ENCODE measurements around the gene MYO16.

The MYO16 gene

GRCh38 chr13:108983273-108983672, 353.9 kb downstream of the MYO16 start:
- no peaks in the 10 kb centered on the region for H3K79me2 ChIP-seq (ENCODE audit: insufficient read depth, low read length)
- no peaks in the 10 kb centered on the region for H3K36me3 ChIP-seq (ENCODE audit: insufficient read depth, low read length)
- no peaks in the 10 kb centered on the region for H3K9me3 ChIP-seq (ENCODE audit: insufficient read depth, low read depth, low read length)
- no peak for TF ChIP-seq CTCF (conservative IDR thresholded peaks at IDR 0.05; ENCODE audit: low read length)
- no peaks in the 10 kb centered on the region for H3K4me1 ChIP-seq (ENCODE audit: insufficient read depth, low read length, poor library complexity, severe bottlenecking)
- H2AFZ ChIP-seq (ENCODE audit: low read length) = no peak overlapping the region
- H3F3A ChIP-seq (ENCODE audit: low read depth) = no peaks in the 10 kb centered on the region
- H3K27me3 ChIP-seq (ENCODE audit: insufficient read depth, low read length, poor library complexity, severe bottlenecking) = no peaks in the 10 kb centered on the region
- H4K20me1 ChIP-seq (ENCODE audit: insufficient read depth, low read length, poor library complexity, severe bottlenecking) = no peaks in the 10 kb centered on the region
- H3K4me3 ChIP-seq (ENCODE audit: low read length, poor library complexity, severe bottlenecking) = no peak overlapping the region
- no peak overlapping the region for H3K4me2 ChIP-seq (ENCODE audit: low read depth, low read length, poor library complexity, severe bottlenecking)
- H3K9me2 ChIP-seq (replicated peaks; ENCODE audit: low read depth, low read length) = no peaks in the 10 kb centered on the region
- H3K9ac ChIP-seq (ENCODE audit: low read depth, low read length, poor library complexity, severe bottlenecking) = no peak overlapping the region

GRCh38 chr13:108984251-108984920, 355.0 kb downstream of the MYO16 start:
- Histone ChIP-seq H3K9me3 (ENCODE audit: insufficient read depth, low read depth, low read length) (no peaks in the 10 kb centered on the region), H3K4me1 (ENCODE audit: insufficient read depth, low read length, poor library complexity, severe bottlenecking) (no peaks in the 10 kb centered on the region), H3K79me2 (ENCODE audit: insufficient read depth, low read length) (no peaks in the 10 kb centered on the region), H2AFZ (ENCODE audit: low read length) (no peak overlapping the region), H3K27me3 (ENCODE audit: insufficient read depth, low read length, poor library complexity, severe bottlenecking) (no peaks in the 10 kb centered on the region), H3K36me3 (ENCODE audit: insufficient read depth, low read length) (no peaks in the 10 kb centered on the region), H3K4me3 (ENCODE audit: low read length, poor library complexity, severe bottlenecking) (no peak overlapping the region), H3F3A (ENCODE audit: low read depth) (no peaks in the 10 kb centered on the region), H3K4me2 (ENCODE audit: low read depth, low read length, poor library complexity, severe bottlenecking) (no peak overlapping the region), H3K9me2 (replicated peaks; ENCODE audit: low read depth, low read length) (no peaks in the 10 kb centered on the region), H4K20me1 (ENCODE audit: insufficient read depth, low read length, poor library complexity, severe bottlenecking) (no peaks in the 10 kb centered on the region), H3K9ac (ENCODE audit: low read depth, low read length, poor library complexity, severe bottlenecking) (no peak overlapping the region)
- TF ChIP-seq EZH2phosphoT487 (IDR thresholded peaks at IDR 0.05; ENCODE audit: borderline replicate concordance) = no peak
- no peak for TF ChIP-seq CTCF (conservative IDR thresholded peaks at IDR 0.05; ENCODE audit: low read length)

GRCh38 chr13:108985166-108985565, 355.8 kb downstream of the MYO16 start:
- Histone ChIP-seq H3K9me3 (ENCODE audit: insufficient read depth, low read depth, low read length) (no peaks in the 10 kb centered on the region), H2AFZ (ENCODE audit: low read length) (no peak overlapping the region), H3K4me1 (ENCODE audit: insufficient read depth, low read length, poor library complexity, severe bottlenecking) (no peaks in the 10 kb centered on the region), H3K9me2 (replicated peaks; ENCODE audit: low read depth, low read length) (no peaks in the 10 kb centered on the region), H4K20me1 (ENCODE audit: insufficient read depth, low read length, poor library complexity, severe bottlenecking) (no peaks in the 10 kb centered on the region), H3K79me2 (ENCODE audit: insufficient read depth, low read length) (no peaks in the 10 kb centered on the region), H3K4me2 (ENCODE audit: low read depth, low read length, poor library complexity, severe bottlenecking) (no peak overlapping the region), H3K27me3 (ENCODE audit: insufficient read depth, low read length, poor library complexity, severe bottlenecking) (no peaks in the 10 kb centered on the region), H3K4me3 (ENCODE audit: low read length, poor library complexity, severe bottlenecking) (no peak overlapping the region), H3K9ac (ENCODE audit: low read depth, low read length, poor library complexity, severe bottlenecking) (no peak overlapping the region), H3K36me3 (ENCODE audit: insufficient read depth, low read length) (no peaks in the 10 kb centered on the region), H3F3A (ENCODE audit: low read depth) (no peaks in the 10 kb centered on the region)
- TF ChIP-seq EZH2phosphoT487 (IDR thresholded peaks at IDR 0.05; ENCODE audit: borderline replicate concordance) = no peak
- TF ChIP-seq CTCF (conservative IDR thresholded peaks at IDR 0.05; ENCODE audit: low read length) = no peak
